Epithelial cell of proximal tubule (primary cell): ENCODE data around the gene REXO2. TPM values are rescaled to one million over a fixed set of nuclear protein-coding genes. Genes with fewer than 3 reads are reported as not detected.

Experiments used
- DNase-seq: peaks from one replicate; pipeline ENCODE4 v3.0.0-alpha.2; 2011; ENCODE audit warnings: low read depth
- H3K4me3 ChIP-seq: 2 replicates; pipeline ENCODE4 v1.5.1; 2011; ENCODE audit warnings: low read depth, mild to moderate bottlenecking, low read length
- CTCF ChIP-seq: conservative IDR thresholded peaks from 2 replicates; pipeline ENCODE4 v1.5.1; 2012; ENCODE audit warnings: low read depth, mild to moderate bottlenecking, low read length
- total RNA-seq: library from RNA; depleted of rRNA; stranded (reverse); fragments of >200 nt; gene quantifications from 2 replicates; pipeline ENCODE4 v1.2.3, GENCODE V29; 2015

Gene REXO2
- 197 and 206 TPM in 2 replicates for total RNA-seq

GRCh38 chr11:114439229-114440120 lies at the start of gene REXO2:
REXO2 (plus strand) TSS chr11:114439467; CDS start chr11:114439529, 62 bp downstream.
- TF ChIP-seq CTCF: peak; percentile 37
- DNase-seq: peak; percentile 63
- H3K4me3 ChIP-seq: peak within 1 kb of the TSS; percentile 97

GRCh38 chr11:114392735-114393667 lies 46.3 kb upstream of the REXO2 start:
- TF ChIP-seq CTCF: no peak
- H3K4me3 ChIP-seq: no peak overlapping the region

GRCh38 chr11:114395736-114396135 lies 43.5 kb upstream of the REXO2 start:
- no peak overlapping the region for H3K4me3 ChIP-seq
- no peak for DNase-seq
- peak; percentile 62 for TF ChIP-seq CTCF

More at GRCh38 chr11:114392735-114393667, 46.3 kb upstream of the REXO2 start:
- no peak for DNase-seq

- no peak for TF ChIP-seq CTCF
- DNase-seq: no peak
Measured at GRCh38 chr11:114396916-114397315, 42.4 kb upstream of the REXO2 start.

GRCh38 chr11:114397349-114397982 lies 41.8 kb upstream of the REXO2 start:
- TF ChIP-seq CTCF: no peak
- no peak for DNase-seq
- no peak overlapping the region for H3K4me3 ChIP-seq

More at GRCh38 chr11:114396916-114397315, 42.4 kb upstream of the REXO2 start:
- H3K4me3 ChIP-seq: no peak overlapping the region

GRCh38 chr11:114398303-114398920 lies 40.9 kb upstream of the REXO2 start:
- peak overlapping the region; percentile 12 for H3K4me3 ChIP-seq

More at GRCh38 chr11:114398303-114398920, 40.9 kb upstream of the REXO2 start:
- TF ChIP-seq CTCF: no peak
- DNase-seq: no peak
